Hepatocyte (in vitro differentiated cells): ENCODE data around the gene MARCHF9. TPM values are rescaled to one million over a fixed set of nuclear protein-coding genes. Genes with fewer than 3 reads are reported as not detected.

ENCODE experiments used
- DNase-seq: peaks from one replicate; pipeline ENCODE4 v3.0.0-alpha.2; 2016; ENCODE audit warnings: low spot score
- H2AFZ ChIP-seq: fragments of 200-600 bp; sonication (generic); 2 replicates; pipeline ENCODE4 v1.6.0; 2016; ENCODE audit warnings: antibody characterized with exemption, mild to moderate bottlenecking
- H3K27ac ChIP-seq: fragments of 200-600 bp; sonication (generic); 2 replicates; pipeline ENCODE4 v1.5.1; 2016; ENCODE audit warnings: mild to moderate bottlenecking
- H3K27me3 ChIP-seq: fragments of 200-600 bp; sonication (generic); 2 replicates; pipeline ENCODE4 v1.6.1; 2016
- H3K36me3 ChIP-seq: fragments of 200-600 bp; sonication (generic); replicated peaks from 2 replicates; pipeline ENCODE4 v1.5.1; 2016; ENCODE audit warnings: low read depth; ENCODE audit not compliant: insufficient read depth
- H3K4me1 ChIP-seq: fragments of 200-600 bp; sonication (generic); 2 replicates; pipeline ENCODE4 v1.5.1; 2016; ENCODE audit warnings: mild to moderate bottlenecking, moderate library complexity; ENCODE audit not compliant: insufficient read depth
- H3K4me2 ChIP-seq: fragments of 200-600 bp; sonication (generic); 2 replicates; pipeline ENCODE4 v1.6.0; 2016
- H3K4me3 ChIP-seq: fragments of 200-600 bp; sonication (generic); 2 replicates; pipeline ENCODE4 v1.5.1; 2016; ENCODE audit warnings: mild to moderate bottlenecking
- H3K79me2 ChIP-seq: fragments of 200-600 bp; sonication (generic); 2 replicates; pipeline ENCODE4 v1.6.0; 2017; ENCODE audit warnings: mild to moderate bottlenecking
- H3K9me2 ChIP-seq: fragments of 200-600 bp; sonication (generic); replicated peaks from 2 replicates; pipeline ENCODE4 v1.6.0; 2017; ENCODE audit warnings: mild to moderate bottlenecking; ENCODE audit not compliant: insufficient read depth
- H3K9me3 ChIP-seq: fragments of 200-600 bp; sonication (generic); 2 replicates; pipeline ENCODE4 v1.5.1; 2016; ENCODE audit warnings: low read depth, mild to moderate bottlenecking
- H4K20me1 ChIP-seq: fragments of 200-600 bp; sonication (generic); 2 replicates; pipeline ENCODE4 v1.6.0; 2016; ENCODE audit warnings: mild to moderate bottlenecking; ENCODE audit not compliant: insufficient read depth, poor library complexity, severe bottlenecking
- CTCF ChIP-seq: fragments of 200-600 bp; sonication (generic); IDR thresholded peaks from 2 replicates; pipeline ENCODE4 v1.5.1; 2016; ENCODE audit warnings: antibody characterized with exemption, mild to moderate bottlenecking; ENCODE audit not compliant: poor library complexity
- EZH2 ChIP-seq: fragments of 200-600 bp; sonication (generic); IDR thresholded peaks from 2 replicates; pipeline ENCODE4 v1.6.1; 2016; ENCODE audit warnings: antibody characterized with exemption, mild to moderate bottlenecking, borderline replicate concordance
- EZH2phosphoT487 ChIP-seq: fragments of 200-600 bp; sonication (generic); IDR thresholded peaks from one replicate; pipeline ENCODE4 v1.6.1; 2018; ENCODE audit warnings: antibody characterized with exemption, mild to moderate bottlenecking, low read depth, moderate library complexity; ENCODE audit not compliant: unreplicated experiment, severe bottlenecking
- WGBS: methylation state at CpG from one replicate; pipeline ENCODE4 v1.1.6; 2016; ENCODE audit warnings: low lambda C conversion rate; ENCODE audit errors: missing lambda C conversion rate; 5-methylcytosine and 5-hydroxymethylcytosine counted together
- microRNA-seq: library from miRNA; unstranded; fragments of <30 nt; microRNA quantifications from one replicate; pipeline ENCODE4, GENCODE V29; 2017
- polyA plus RNA-seq: library from polyadenylated mRNA; unstranded; fragments of >200 nt; fragmentation: Nextera tagmentation; extraction: Ambion mirVana; gene quantifications from 2 replicates; pipeline ENCODE4 v1.2.1, GENCODE V29; 2016
- small RNA-seq: library from RNA; depleted of rRNA; stranded (forward); fragments of <200 nt; gene quantifications from one replicate; pipeline ENCODE3, GENCODE V24; 2014
- total RNA-seq: library from RNA; depleted of rRNA; stranded (reverse); fragments of >200 nt; gene quantifications from 2 replicates; pipeline ENCODE4 v1.2.3, GENCODE V29; 2014

MARCHF9 gene
- total and polyA plus RNA-seq, 2 experiments from 2014 or later: 13.6 to 16.9 TPM

GRCh38 chr12:57808351-57808750, 53.4 kb downstream of the MARCHF9 start:
- H3K36me3 ChIP-seq: no peaks in the 10 kb centered on the region

GRCh38 chr12:57809425-57809824, 54.5 kb downstream of the MARCHF9 start:
- no peak for TF ChIP-seq CTCF
- Histone ChIP-seq H3K9me2 (no peaks in the 10 kb centered on the region), H2AFZ (no peak overlapping the region), H3K9me3 (no peaks in the 10 kb centered on the region), H3K79me2 (no peaks in the 10 kb centered on the region), H3K27me3 (no peaks in the 10 kb centered on the region), H3K4me2 (no peak overlapping the region), H4K20me1 (no peaks in the 10 kb centered on the region), H3K4me1 (no peaks in the 10 kb centered on the region), H3K36me3 (no peaks in the 10 kb centered on the region), H3K4me3 (no peak overlapping the region), H3K27ac (no peak overlapping the region)
- DNase-seq: no peak
- WGBS: 90% methylated on average over 3 of the region's 3 CpGs

More at GRCh38 chr12:57808351-57808750, 53.4 kb downstream of the MARCHF9 start:
- H3K27me3 ChIP-seq: no peaks in the 10 kb centered on the region
- H3K9me2 ChIP-seq: no peaks in the 10 kb centered on the region
- H3K4me3 ChIP-seq: no peak overlapping the region
- no peak overlapping the region for H3K4me2 ChIP-seq
- no peaks in the 10 kb centered on the region for H4K20me1 ChIP-seq
- no peak overlapping the region for H2AFZ ChIP-seq
- no peaks in the 10 kb centered on the region for H3K9me3 ChIP-seq
- H3K79me2 ChIP-seq: no peaks in the 10 kb centered on the region
- H3K4me1 ChIP-seq: no peaks in the 10 kb centered on the region
- no peak overlapping the region for H3K27ac ChIP-seq
- no peak for DNase-seq
- TF ChIP-seq CTCF (no peak), EZH2 (no peak), EZH2phosphoT487 (no peak)
- 90% methylated on average over 5 of the region's 5 CpGs for WGBS

Small RNAs within 50 kb of the gene (microRNA-seq; reads per million reads assigned to microRNA genes)
- gene MIR6759: 1.3 reads per million

Small RNAs within 50 kb of the gene (small RNA-seq; reads per million reads assigned to genes)
- gene RNU6-1083P: not detected

Other genes starting within 250 kb of the MARCHF9 start
- gene DDIT3, start 234.6 kb upstream of the MARCHF9 start, total RNA-seq: 92.7 and 105 TPM in 2 replicates
- gene DDIT3, start 234.6 kb upstream of the MARCHF9 start, polyA plus RNA-seq: 133 and 145 TPM in 2 replicates
- gene MBD6, start 232.3 kb upstream of the MARCHF9 start, total RNA-seq: 6.6 and 7.0 TPM in 2 replicates
- gene MBD6, start 232.3 kb upstream of the MARCHF9 start, polyA plus RNA-seq: 35.2 and 39.8 TPM in 2 replicates
- gene DCTN2, start 207.9 kb upstream of the MARCHF9 start, total RNA-seq: 122 and 124 TPM in 2 replicates
- gene DCTN2, start 207.9 kb upstream of the MARCHF9 start, polyA plus RNA-seq: 110 and 112 TPM in 2 replicates
- gene KIF5A, start 205.1 kb upstream of the MARCHF9 start, total RNA-seq: 0.03 and 0.16 TPM in 2 replicates
- 0.18 TPM in 2 replicates for gene KIF5A, start 205.1 kb upstream of the MARCHF9 start, polyA plus RNA-seq
- 30.0 and 41.6 TPM in 2 replicates for gene PIP4K2C, start 163.9 kb upstream of the MARCHF9 start, total RNA-seq
- 32.3 and 34.2 TPM in 2 replicates for gene PIP4K2C, start 163.9 kb upstream of the MARCHF9 start, polyA plus RNA-seq
- gene DTX3, start 150.3 kb upstream of the MARCHF9 start, total RNA-seq: 17.7 and 19.9 TPM in 2 replicates
- gene DTX3, start 150.3 kb upstream of the MARCHF9 start, polyA plus RNA-seq: 31.2 and 42.9 TPM in 2 replicates
- gene ARHGEF25, start 143.7 kb upstream of the MARCHF9 start, total RNA-seq: 9.0 and 12.6 TPM in 2 replicates
- 0.29 and 1.3 TPM in 2 replicates for gene ARHGEF25, start 143.7 kb upstream of the MARCHF9 start, polyA plus RNA-seq
- 0.24 and 0.97 TPM in 2 replicates for gene B4GALNT1, start 121.9 kb upstream of the MARCHF9 start, total RNA-seq
- gene B4GALNT1, start 121.9 kb upstream of the MARCHF9 start, polyA plus RNA-seq: 0.97 and 1.2 TPM in 2 replicates
- 303 and 366 TPM in 2 replicates for gene OS9, start 61.0 kb upstream of the MARCHF9 start, total RNA-seq
- 243 and 250 TPM in 2 replicates for gene OS9, start 61.0 kb upstream of the MARCHF9 start, polyA plus RNA-seq
- gene AGAP2, start 16.4 kb upstream of the MARCHF9 start, total RNA-seq: 0.33 and 0.76 TPM in 2 replicates
- 0.04 TPM in 2 replicates for gene AGAP2, start 16.4 kb upstream of the MARCHF9 start, polyA plus RNA-seq
- gene TSPAN31, start 10.1 kb upstream of the MARCHF9 start, total RNA-seq: 77.6 and 81.3 TPM in 2 replicates
- 54.9 and 69.2 TPM in 2 replicates for gene TSPAN31, start 10.1 kb upstream of the MARCHF9 start, polyA plus RNA-seq
- 306 and 339 TPM in 2 replicates for gene CDK4, start 2.8 kb upstream of the MARCHF9 start, total RNA-seq
- 308 and 315 TPM in 2 replicates for gene CDK4, start 2.8 kb upstream of the MARCHF9 start, polyA plus RNA-seq
- gene CYP27B1, start 12.0 kb downstream of the MARCHF9 start, total RNA-seq: 0.23 and 2.9 TPM in 2 replicates
- gene CYP27B1, start 12.0 kb downstream of the MARCHF9 start, polyA plus RNA-seq: 0.89 and 2.3 TPM in 2 replicates
- 8.6 and 8.8 TPM in 2 replicates for gene METTL1, start 17.0 kb downstream of the MARCHF9 start, total RNA-seq
- gene METTL1, start 17.0 kb downstream of the MARCHF9 start, polyA plus RNA-seq: 26.1 and 31.1 TPM in 2 replicates
- gene EEF1AKMT3, start 17.5 kb downstream of the MARCHF9 start, total RNA-seq: 5.5 and 7.6 TPM in 2 replicates
- 4.5 and 10.3 TPM in 2 replicates for gene EEF1AKMT3, start 17.5 kb downstream of the MARCHF9 start, polyA plus RNA-seq
- gene TSFM, start 27.7 kb downstream of the MARCHF9 start, total RNA-seq: 15.7 and 25.9 TPM in 2 replicates
- 38.9 and 46.8 TPM in 2 replicates for gene TSFM, start 27.7 kb downstream of the MARCHF9 start, polyA plus RNA-seq
- gene AVIL, start 63.6 kb downstream of the MARCHF9 start, total RNA-seq: 1.0 and 2.4 TPM in 2 replicates
- gene AVIL, start 63.6 kb downstream of the MARCHF9 start, polyA plus RNA-seq: 0.93 and 1.3 TPM in 2 replicates
- 96.8 and 107 TPM in 2 replicates for gene CTDSP2, start 91.6 kb downstream of the MARCHF9 start, total RNA-seq
- 59.3 and 75.9 TPM in 2 replicates for gene CTDSP2, start 91.6 kb downstream of the MARCHF9 start, polyA plus RNA-seq
- gene ATP23, start 186.5 kb downstream of the MARCHF9 start, total RNA-seq: 6.8 and 13.7 TPM in 2 replicates
- gene ATP23, start 186.5 kb downstream of the MARCHF9 start, polyA plus RNA-seq: 6.3 and 9.1 TPM in 2 replicates